HG03066 (cell line): Measurements from ENCODE around the gene CELF4.

Source experiments
- ATAC-seq: cut with Tn5 transposase; IDR thresholded peaks from one replicate; pipeline ENCODE4 v1.9.1; 2021; ENCODE audit warnings: low read depth; ENCODE audit not compliant: unreplicated experiment

The CELF4 gene

GRCh38 chr18:37249171-37249886, 316.3 kb downstream of the CELF4 start:
- no peak for ATAC-seq

DNA sequence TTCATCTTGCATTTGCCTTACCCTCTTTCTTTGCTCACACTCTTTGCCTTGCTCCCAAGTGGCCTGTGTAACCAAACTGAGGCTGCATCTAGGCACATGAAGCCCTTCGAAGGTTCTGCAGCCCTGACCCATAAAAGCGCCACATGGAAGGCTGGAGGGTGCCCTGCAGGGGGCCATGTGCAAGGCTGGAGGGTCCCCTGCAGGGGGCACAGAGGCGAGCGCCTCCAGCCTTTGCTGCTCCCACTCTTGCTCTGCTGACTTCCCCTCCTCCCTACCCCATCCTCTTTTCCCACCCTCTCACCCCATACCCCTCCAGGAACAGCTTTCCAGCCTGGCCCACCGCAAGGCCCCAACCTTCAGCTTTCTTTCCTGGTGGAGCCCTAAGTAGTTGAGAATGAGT, 317.3 kb downstream of the CELF4 start:
- ATAC-seq = no peak

DNA sequence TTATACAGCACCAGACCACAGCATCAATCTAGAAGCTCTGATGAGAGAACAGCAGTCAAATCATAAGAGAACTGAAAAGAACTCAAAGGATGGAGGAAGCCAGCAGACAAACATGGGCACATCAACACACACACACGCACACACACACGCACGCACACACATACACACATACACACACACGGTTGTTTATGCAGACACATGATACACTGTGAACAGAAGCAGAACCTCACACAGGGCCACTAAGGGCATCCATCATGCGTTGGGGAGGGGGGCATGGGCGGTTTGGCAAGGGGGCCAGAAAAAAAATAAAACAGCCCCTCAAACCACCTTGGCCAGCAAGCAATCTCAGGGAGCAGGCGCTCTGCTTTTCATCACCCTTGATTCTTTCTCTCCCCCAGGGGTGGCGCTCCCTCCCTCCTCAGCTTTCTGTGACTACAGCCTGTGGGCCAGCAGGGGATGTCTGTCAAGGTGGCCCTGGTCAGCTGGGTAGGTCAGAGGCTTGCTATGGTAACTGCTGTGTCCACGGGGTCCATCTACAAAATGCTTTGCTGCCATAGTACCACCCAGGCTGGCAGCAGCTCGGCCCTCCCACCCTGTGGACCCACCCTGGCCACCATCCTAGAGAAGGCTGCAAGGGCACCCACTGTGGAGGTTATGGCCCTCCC, 318.0 kb downstream of the CELF4 start:
- no peak for ATAC-seq

- ATAC-seq = no peak
Observed at GRCh38 chr18:37246779-37247340, 318.7 kb downstream of the CELF4 start.

GRCh38 chr18:37244618-37245017, 321.0 kb downstream of the CELF4 start:
- ATAC-seq = no peak

DNA sequence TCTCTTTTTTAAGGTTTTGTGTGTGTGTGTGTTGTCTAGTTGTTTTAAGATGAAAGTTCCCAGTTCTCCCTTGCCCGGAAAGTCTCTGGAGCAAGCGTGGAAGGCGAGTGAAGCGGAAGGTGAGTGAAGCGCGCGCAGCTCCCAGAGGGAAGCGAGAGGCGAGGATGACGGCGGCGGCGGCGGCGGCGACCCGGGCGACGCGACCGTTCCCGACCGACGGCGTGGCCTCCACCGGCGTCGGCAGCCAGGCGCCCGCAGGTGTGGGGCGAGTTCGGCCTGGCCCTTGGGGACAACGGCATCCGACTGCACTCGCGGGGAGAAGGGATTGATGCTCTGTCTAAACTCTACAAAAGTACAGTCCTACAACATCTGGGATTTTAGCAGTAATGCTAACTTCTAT, 321.9 kb downstream of the CELF4 start:
- no peak for ATAC-seq

- ATAC-seq = no peak
Observed at GRCh38 chr18:37242826-37243560, 322.6 kb downstream of the CELF4 start.

DNA sequence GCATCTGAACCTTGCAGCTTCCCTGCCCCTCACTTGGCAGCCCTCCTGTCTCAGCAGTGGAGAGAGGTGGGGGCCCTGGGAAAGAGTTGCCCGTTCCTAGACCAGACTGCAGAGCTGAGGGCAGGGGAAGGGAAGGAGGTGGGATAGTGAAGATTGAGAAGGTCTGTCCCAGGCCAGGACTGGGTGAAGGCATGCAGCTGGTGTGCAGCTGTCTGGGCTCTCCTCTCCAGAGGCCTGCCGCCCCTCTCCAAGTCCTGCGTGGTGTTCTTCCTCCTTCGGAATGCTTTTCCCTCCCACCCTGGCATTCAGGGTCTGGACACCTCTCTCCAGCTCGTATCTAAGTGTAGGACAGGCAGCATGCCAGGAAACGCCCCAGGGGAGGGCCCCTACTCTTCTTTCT, 323.5 kb downstream of the CELF4 start:
- no peak for ATAC-seq

GRCh38 chr18:37238282-37239108, 327.1 kb downstream of the CELF4 start:
- ATAC-seq = no peak

DNA sequence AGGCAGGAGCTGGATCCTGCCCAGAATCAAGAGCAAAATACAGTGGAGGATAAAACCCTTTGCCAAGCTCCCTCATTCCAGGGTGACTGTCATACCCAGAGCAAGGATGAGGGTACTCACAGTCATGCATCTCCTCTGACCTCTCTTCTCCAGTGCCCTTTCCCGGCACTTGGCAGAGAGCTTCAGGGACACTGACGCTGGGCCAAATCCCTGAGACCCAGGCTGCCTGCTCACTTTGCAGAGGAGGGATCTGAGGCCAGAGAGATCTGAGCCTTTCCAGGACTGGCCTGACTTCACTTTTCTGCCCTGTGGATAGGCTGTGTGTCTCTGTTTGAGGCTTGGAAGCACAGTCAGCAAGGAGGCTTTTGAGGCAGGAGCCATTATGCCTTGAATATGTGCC, 330.0 kb downstream of the CELF4 start:
- no peak for ATAC-seq

- ATAC-seq = no peak
Observed at GRCh38 chr18:37231251-37231650, 334.3 kb downstream of the CELF4 start.

DNA sequence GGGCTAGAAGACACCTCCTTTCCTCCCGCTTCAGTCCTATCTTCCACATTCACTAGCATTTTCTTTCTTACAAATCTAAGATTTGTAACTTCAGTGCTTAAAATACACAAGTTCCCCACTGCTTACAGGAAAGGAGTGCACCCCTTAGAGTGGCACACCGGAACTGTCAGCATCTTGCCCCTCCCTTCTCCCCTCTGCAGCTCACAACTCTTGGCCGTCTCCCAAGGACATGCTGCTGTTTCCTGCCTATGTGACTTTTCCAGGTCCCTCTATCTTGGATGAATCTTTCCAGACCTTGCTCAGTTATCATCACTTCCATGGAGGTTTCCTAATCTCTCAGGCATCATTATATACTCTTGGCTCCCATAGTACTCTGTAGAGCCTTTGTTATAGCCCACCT, 334.8 kb downstream of the CELF4 start:
- no peak for ATAC-seq

DNA sequence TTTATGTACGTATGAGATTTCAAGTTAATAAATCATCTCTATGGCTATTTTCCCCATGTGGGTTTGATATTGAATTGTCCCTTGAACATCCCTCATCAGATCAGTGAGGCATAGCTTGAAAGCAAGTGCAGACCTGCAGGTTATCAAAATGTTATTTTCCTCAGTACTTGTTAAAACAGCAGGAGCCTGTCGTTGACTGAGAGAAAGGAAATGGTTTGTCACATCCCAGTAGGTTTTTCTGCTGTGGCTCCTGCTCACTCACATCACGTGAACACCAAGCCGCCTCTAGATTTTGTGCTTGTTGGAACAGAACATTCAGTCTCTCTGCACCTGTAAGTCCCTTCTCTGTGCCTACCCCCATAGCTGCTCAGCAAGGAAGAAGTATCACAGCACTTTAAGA, 340.3 kb downstream of the CELF4 start:
- no peak for ATAC-seq

DNA sequence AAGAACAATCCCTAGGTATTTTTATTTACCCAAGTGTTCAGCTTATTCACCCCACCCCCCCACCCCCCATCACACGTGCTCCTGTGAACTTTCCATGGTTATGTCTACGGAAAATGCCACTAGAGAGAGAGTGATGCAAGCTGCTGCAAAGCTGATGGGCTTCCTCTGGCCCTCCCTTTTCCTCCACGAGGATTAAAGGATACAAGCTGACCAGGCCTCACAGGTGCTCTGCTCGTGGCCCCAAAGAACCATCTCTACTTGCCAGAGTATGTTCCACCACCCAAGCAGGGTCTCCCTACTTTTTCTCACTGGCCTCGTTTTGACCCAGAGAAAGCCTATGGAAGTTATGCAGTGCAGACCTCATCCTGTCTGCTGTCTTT, 342.6 kb downstream of the CELF4 start:
- no peak for ATAC-seq

DNA sequence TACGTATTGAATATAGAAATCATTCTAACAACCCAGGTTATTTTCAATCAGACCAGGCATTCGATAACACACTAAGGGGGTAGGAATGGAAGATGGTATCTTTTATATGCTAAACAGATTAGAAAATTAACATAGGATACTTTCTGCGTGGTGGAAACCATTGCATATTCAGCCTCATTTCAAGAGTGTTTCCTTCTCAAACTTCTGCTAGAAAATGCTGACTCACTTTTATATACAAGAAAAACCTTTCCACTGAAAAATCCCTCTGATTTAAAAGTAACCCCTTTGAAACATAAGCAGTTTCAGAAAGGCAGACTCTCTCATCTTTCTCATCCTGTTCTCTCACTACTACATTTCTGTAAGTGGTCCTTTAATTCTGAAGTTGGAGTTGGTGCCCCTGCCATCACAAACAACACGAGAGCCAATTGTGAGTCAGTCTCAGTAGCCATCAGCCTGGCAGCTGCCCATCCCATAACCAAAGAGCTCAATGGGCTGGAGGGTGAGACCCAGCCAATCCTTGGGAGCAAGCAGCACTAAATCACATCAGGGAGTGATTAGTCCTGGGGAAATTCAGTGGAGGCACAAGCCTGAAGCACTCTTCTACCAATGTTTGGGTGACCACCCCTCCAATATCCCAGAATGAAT, 343.1 kb downstream of the CELF4 start:
- ATAC-seq = no peak

DNA sequence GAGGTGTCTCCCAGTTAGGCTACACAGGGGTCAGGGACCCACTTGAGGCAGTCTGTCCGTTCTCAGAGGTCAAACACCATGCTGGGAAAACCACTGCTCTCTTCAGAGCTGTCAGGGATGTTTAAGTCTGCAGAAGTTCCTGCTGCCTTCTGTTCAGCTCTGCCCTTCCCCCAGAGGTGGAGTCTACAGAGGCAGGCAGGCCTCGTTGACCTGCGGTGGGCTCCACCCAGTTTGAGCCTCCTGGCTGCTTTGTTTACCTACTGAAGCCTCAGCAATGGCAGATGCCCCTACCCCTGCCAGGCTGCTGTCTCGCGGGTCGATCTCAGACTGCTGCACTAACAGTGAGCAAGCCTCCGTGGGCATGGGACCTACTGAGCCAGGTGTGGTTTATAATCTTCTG, 346.3 kb downstream of the CELF4 start:
- no peak for ATAC-seq

DNA sequence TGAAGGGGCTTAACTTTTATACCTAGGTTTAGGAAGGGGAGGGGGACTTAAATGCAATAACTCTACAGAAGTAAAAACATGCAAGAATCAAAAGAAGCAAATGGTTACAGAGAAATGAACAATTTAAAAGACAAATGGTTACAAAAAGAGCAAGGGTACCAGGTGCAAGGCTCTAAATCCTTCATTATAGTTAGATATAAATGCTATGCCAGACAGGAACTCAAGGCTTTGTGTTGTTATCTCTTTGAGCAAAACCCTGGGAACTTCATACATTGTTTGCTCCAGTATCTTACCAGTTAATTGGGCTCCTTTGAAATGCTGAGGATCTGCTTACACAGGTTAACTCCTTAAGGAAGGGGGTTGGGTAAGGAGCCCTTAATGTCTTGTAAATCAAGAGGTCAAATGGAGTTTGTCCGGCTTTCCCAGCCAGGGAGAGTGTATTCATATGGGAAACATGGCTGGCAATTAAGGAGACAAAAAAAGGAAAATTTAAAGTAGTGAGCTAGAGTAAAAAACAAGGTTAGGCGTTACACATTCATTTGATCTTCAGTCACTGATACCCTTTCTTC, 347.5 kb downstream of the CELF4 start:
- ATAC-seq = no peak

DNA sequence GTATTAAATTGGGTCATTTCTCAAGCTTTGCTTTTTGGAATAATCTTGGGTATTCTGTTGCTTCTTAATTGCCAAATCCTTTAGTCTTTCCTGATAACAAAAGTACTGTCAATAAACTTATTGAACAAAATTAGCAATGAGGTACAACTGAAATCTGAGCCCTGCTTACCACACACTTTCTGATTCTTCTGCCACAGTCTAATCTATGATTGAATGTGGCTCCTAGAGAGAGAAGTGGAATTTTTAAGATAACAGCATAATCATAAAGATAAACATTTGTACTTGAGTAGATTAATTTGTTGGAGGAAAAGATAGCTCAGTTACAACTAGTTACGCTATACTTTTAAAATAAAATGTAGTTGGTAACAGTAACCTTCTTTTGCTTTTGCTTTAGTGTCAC, 354.8 kb downstream of the CELF4 start:
- no peak for ATAC-seq

GRCh38 chr18:37207343-37207742, 358.3 kb downstream of the CELF4 start:
- ATAC-seq = no peak

- no peak for ATAC-seq
Observed at GRCh38 chr18:37199741-37200140, 365.9 kb downstream of the CELF4 start.
